Measurements from ENCODE around the gene MYBPHL.
"Not testable (repeated sequence)": the region's sequence is repeated elsewhere in the genome, so short reads cannot be mapped to it uniquely, and the experiment has no call there.

The MYBPHL gene

GRCh38 chr1:109306832-109307273 is at the start of gene MYBPHL:
MYBPHL (minus strand) TSS chr1:109307011; CDS start chr1:109306991, 20 bp downstream.
- DNase-seq = peak in 1 of 2 experiments; percentile 5

GRCh38 chr1:109356505-109356904 is 49.7 kb upstream of the MYBPHL start:
- no peak for DNase-seq

GRCh38 chr1:109354929-109355328 is 48.1 kb upstream of the MYBPHL start:
- DNase-seq = no peak

- DNase-seq = no peak
Observed at GRCh38 chr1:109351457-109351856, 44.6 kb upstream of the MYBPHL start.

GRCh38 chr1:109350655-109351054 is 43.8 kb upstream of the MYBPHL start:
- DNase-seq = peak in 1 of 2 experiments; percentile 14

GRCh38 chr1:109350182-109350581 is 43.4 kb upstream of the MYBPHL start:
- DNase-seq = no peak

GRCh38 chr1:109347511-109347910 is 40.7 kb upstream of the MYBPHL start:
- no peak for DNase-seq

- DNase-seq = no peak
Observed at GRCh38 chr1:109341944-109342930, 35.4 kb upstream of the MYBPHL start.

- no peak for DNase-seq
Observed at GRCh38 chr1:109338608-109339007, 31.8 kb upstream of the MYBPHL start.

GRCh38 chr1:109338091-109338490 is 31.3 kb upstream of the MYBPHL start:
- no peak for DNase-seq

- DNase-seq = no peak
Observed at GRCh38 chr1:109335091-109335490, 28.3 kb upstream of the MYBPHL start.

- DNase-seq = no peak
Observed at GRCh38 chr1:109331113-109331512, 24.3 kb upstream of the MYBPHL start.

GRCh38 chr1:109327285-109327684 is 20.5 kb upstream of the MYBPHL start:
- no peak for DNase-seq

- DNase-seq = no peak
Observed at GRCh38 chr1:109322974-109323373, 16.2 kb upstream of the MYBPHL start.

- DNase-seq = no peak
Observed at GRCh38 chr1:109319114-109319513, 12.3 kb upstream of the MYBPHL start.

- no peak for DNase-seq
Observed at GRCh38 chr1:109316506-109316905, 9.7 kb upstream of the MYBPHL start.

- DNase-seq = no peak
Observed at GRCh38 chr1:109315288-109315687, 8.5 kb upstream of the MYBPHL start.

- DNase-seq = no peak
Observed at GRCh38 chr1:109314795-109315194, 8.0 kb upstream of the MYBPHL start.

GRCh38 chr1:109312978-109313775 is 6.4 kb upstream of the MYBPHL start:
- DNase-seq = no peak

- DNase-seq = no peak
Observed at GRCh38 chr1:109312246-109312645, 5.4 kb upstream of the MYBPHL start.

- DNase-seq = no peak
Observed at GRCh38 chr1:109309347-109309746, 2.5 kb upstream of the MYBPHL start.

GRCh38 chr1:109307274-109308021 is 637 bp upstream of the MYBPHL start:
- peak; percentile 17 to 77 for DNase-seq

- DNase-seq = not testable (repeated sequence)
Observed at GRCh38 chr1:109305991-109306390, 820 bp downstream of the MYBPHL start.

Measured in NCI-H2081 (cell line).